NCI-H510A treated with DMSO at 0.1 percent for 48 hours (cell line): ENCODE results near the gene LCE1A.

ENCODE experiments used
- DNase-seq: peaks from one replicate; lab custom pipeline; 2025; lab: John Stamatoyannopoulos, UW

LCE1A gene

GRCh38 chr1:152870831-152871730 is 43.8 kb downstream of the LCE1A start:
- no peak for DNase-seq

DNA sequence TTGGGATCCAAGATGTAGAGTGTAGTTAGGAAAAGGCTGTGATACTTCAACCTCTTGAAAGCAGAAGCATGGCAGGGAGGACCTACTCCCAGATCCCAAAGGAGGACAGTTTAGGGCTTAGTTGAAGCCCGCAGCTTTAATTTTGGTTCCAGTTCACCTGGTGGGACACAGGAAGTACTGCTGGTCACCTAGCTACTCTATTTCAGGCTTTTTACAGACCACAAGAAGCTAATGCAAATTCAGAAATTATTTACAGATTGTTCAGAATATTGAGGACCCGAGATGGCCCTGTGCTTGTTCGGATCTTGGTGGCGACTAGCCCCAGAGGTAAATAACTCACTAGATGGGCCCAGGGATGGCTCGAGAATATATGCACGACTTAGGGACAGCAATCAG is 44.5 kb downstream of the LCE1A start:
- DNase-seq, result no peak

- DNase-seq, result no peak
Measured at GRCh38 chr1:152873495-152873894, 46.2 kb downstream of the LCE1A start.

GRCh38 chr1:152876827-152877226 is 49.6 kb downstream of the LCE1A start:
- DNase-seq, result no peak
